Uterus (tissue), 4 donors: ENCODE results near the gene PPIE. TPM values are rescaled to one million over a fixed set of nuclear protein-coding genes. Genes with fewer than 3 reads are reported as not detected.

Source experiments
- DNase-seq, 2 donors: peaks; one replicate each; pipeline ENCODE4 v3.0.0-alpha.2; 2019 to 2020
- H3K27ac ChIP-seq, 2 donors: fragments of 200-600 bp; sonication (generic); 1 replicate in 1 of 2; 2 replicates in 1 of 2; pipeline ENCODE4 v1.5.1; 2016 to 2018
- H3K27me3 ChIP-seq, 2 donors: fragments of 200-600 bp; sonication (generic); one replicate each; pipeline ENCODE4 v1.5.1; 2018 to 2019; ENCODE audit warnings: control low read depth in 1 of 2
- H3K36me3 ChIP-seq, 2 donors: fragments of 200-600 bp; sonication (generic); one replicate each; pipeline ENCODE4 v1.5.1; 2019; ENCODE audit warnings: control low read depth in 1 of 2
- H3K4me1 ChIP-seq, 2 donors: fragments of 200-600 bp; sonication (generic); one replicate each; pipeline ENCODE4 v1.5.1; 2018 to 2019; ENCODE audit warnings: control low read depth in 1 of 2
- H3K4me3 ChIP-seq, 2 donors: fragments of 200-600 bp; sonication (generic); 1 replicate in 1 of 2; 2 replicates in 1 of 2; pipeline ENCODE4 v1.5.1; 2018 to 2019; ENCODE audit warnings: mild to moderate bottlenecking in 1 of 2
- H3K9me3 ChIP-seq, 2 donors: fragments of 200-600 bp; sonication (generic); one replicate each; pipeline ENCODE4 v1.5.1; 2019; ENCODE audit warnings: control low read depth in 1 of 2
- POLR2A ChIP-seq, 2 donors: fragments of 450-650 bp; IDR thresholded peaks; one replicate each; pipeline ENCODE4 v1.6.1; 2016; ENCODE audit warnings: antibody characterized with exemption in 2 of 2, mild to moderate bottlenecking in 1 of 2, moderate library complexity in 1 of 2
- intact Hi-C: fragments of 100-400 bp; cut with DNase I; formaldehyde crosslinking; loops from one replicate; pipeline ENCODE4 v1.15.1; 2023; ENCODE audit warnings: low total_unique reads
- total RNA-seq, 4 donors: library from RNA; depleted of rRNA in 3 of 4; stranded (reverse); fragments of >200 nt in 3 of 4; gene quantifications; one replicate each; pipeline versions ENCODE4 v1.1.0 to v1.2.4, GENCODE V29; 2014 to 2023
- TF ChIP-seq, protein P1 (sequence below), 4 experiments: fragments of 200-600 bp in 2 of 4; fragments of 450-650 bp in 2 of 4; sonication (generic) in 2 of 4; IDR thresholded peaks; one replicate each; pipeline ENCODE4 v1.5.1; 2016 to 2019; ENCODE audit warnings: antibody characterized with exemption in 4 of 4, mild to moderate bottlenecking in 2 of 4, moderate library complexity in 1 of 4
- donor health status: DM: yes; HTN: yes; CAD: no.

The PPIE gene
- total RNA-seq, 4 donors from 2014 or later = 20.0 to 51.5 (median 44.0) TPM

DNA sequence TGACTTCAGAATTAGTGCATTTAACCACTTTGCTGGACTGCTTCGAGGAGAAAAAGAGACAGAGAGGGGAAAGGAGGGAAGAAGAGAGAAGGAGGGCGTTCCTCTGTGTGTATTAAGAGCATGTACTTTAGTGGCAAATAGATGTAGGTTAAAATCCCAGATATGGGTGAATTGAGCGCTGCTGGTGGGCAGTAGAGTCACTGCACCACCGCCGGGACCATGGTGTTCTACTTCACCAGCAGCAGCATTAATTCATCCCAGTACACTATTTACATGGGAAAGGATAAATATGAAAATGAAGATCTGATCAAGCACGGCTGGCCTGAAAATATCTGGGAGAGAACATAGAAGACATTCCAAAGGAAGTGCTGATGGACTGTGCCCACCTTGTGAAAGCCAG is 20.9 kb upstream of the PPIE start:
- no peaks in the 10 kb centered on the region for H3K9me3 ChIP-seq
- no peak overlapping the region for H3K27ac ChIP-seq
- no peak overlapping the region for H3K4me3 ChIP-seq
- TF ChIP-seq, protein P1, sequence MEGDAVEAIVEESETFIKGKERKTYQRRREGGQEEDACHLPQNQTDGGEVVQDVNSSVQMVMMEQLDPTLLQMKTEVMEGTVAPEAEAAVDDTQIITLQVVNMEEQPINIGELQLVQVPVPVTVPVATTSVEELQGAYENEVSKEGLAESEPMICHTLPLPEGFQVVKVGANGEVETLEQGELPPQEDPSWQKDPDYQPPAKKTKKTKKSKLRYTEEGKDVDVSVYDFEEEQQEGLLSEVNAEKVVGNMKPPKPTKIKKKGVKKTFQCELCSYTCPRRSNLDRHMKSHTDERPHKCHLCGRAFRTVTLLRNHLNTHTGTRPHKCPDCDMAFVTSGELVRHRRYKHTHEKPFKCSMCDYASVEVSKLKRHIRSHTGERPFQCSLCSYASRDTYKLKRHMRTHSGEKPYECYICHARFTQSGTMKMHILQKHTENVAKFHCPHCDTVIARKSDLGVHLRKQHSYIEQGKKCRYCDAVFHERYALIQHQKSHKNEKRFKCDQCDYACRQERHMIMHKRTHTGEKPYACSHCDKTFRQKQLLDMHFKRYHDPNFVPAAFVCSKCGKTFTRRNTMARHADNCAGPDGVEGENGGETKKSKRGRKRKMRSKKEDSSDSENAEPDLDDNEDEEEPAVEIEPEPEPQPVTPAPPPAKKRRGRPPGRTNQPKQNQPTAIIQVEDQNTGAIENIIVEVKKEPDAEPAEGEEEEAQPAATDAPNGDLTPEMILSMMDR (IDR thresholded peaks at IDR 0.05) = no peak
- no peak for TF ChIP-seq POLR2A (IDR thresholded peaks at IDR 0.05)
- intact Hi-C loops = no loop called here
- no peaks in the 10 kb centered on the region for H3K4me1 ChIP-seq
- no peaks in the 10 kb centered on the region for H3K27me3 ChIP-seq
- no peak for DNase-seq
- no peaks in the 10 kb centered on the region for H3K36me3 ChIP-seq

DNA sequence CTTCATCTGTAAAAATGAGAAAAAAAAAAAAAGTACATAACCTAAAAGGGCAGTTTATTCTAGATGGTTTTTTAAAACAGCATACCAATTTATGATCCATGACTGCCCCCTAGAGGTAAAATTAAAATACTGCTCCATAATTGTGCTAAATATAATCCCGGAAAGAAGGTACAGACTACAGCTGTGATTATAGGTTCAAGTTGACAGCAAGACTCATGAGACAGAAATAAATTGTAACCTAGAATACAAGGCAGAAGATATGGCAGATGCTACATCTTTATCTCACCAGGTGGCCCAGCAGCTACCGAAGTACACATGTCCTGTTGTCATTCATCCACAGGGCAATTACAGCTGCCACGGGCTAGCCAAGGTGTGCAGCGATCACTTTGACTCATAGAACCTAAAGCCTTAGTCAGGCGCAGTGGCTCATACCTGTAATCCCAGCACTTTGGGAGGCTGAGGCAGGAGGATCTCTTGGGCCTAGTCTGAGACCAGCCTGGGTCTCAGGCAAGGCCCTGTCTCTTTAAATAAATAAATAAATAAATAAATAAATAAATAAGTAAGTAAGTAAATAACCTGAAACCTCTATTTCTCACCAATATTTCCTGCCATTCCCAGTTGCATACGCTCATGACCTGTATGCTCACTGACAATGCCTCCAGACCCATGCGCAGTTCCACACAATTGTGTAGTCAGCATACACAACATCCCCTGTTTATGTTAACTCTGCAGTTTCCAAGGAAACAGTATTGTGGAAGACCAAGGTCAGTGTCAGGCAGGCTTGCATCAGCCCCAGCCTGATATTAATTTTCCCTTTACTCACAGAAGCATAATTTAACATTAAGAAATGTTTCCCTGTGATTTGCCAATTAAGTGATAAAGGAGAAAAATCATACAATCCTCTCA is 18.3 kb upstream of the PPIE start:
- intact Hi-C loops = no loop called here
- Histone ChIP-seq H3K36me3 (no peaks in the 10 kb centered on the region), H3K27ac (no peak overlapping the region), H3K4me1 (no peaks in the 10 kb centered on the region), H3K9me3 (no peaks in the 10 kb centered on the region), H3K27me3 (no peaks in the 10 kb centered on the region), H3K4me3 (no peak overlapping the region)
- TF ChIP-seq, protein P1 (IDR thresholded peaks at IDR 0.05) = peak; percentile 60 to 75 (median 70)
- TF ChIP-seq POLR2A (IDR thresholded peaks at IDR 0.05) = no peak
- DNase-seq = no peak

DNA sequence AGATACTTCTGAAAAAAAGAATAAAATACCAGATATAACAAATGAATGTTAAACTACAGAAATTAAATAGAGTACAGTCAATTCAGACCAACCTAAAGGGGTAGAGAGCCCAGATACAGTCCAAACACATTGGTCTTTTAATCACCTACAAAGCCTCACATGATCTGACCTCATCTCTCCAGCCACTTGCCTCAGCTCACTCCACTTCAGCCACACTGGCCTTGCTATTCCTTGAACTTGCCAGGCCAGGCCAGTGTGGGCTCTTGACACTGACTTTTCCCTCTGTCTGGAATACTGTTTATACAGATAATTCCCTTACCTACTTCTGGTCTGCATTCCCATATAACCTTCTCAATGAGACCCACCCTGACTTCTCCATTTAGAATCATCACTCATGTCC is 17.0 kb upstream of the PPIE start:
- Histone ChIP-seq H3K4me3 (no peak overlapping the region), H3K4me1 (no peaks in the 10 kb centered on the region), H3K27ac (no peak overlapping the region), H3K36me3 (no peaks in the 10 kb centered on the region), H3K27me3 (no peaks in the 10 kb centered on the region), H3K9me3 (no peaks in the 10 kb centered on the region)
- DNase-seq = no peak
- TF ChIP-seq, protein P1 (IDR thresholded peaks at IDR 0.05) = no peak
- no peak for TF ChIP-seq POLR2A (IDR thresholded peaks at IDR 0.05)
- intact Hi-C loops = no loop called here

DNA sequence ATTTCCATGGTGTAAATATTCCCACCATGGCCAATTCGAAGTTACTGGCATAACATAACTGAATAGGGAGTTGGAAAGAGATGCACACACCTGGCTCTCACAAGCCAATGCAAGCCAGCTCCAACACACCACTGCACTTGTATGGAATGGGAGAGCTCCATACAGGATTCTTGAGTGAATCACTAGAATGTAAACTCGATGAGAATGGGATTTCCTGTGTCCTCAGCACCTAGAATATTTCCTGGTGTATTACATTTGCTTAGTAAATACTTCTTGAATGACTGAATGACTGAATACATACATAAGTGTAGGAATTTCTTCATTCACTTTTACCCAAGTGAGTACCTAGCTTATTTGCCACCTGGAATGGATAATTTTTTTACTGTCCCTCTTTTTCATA is 16.2 kb upstream of the PPIE start:
- intact Hi-C loops = no loop called here
- H3K4me1 ChIP-seq = no peaks in the 10 kb centered on the region
- no peaks in the 10 kb centered on the region for H3K9me3 ChIP-seq
- no peaks in the 10 kb centered on the region for H3K36me3 ChIP-seq
- DNase-seq = no peak
- no peak overlapping the region for H3K4me3 ChIP-seq
- no peaks in the 10 kb centered on the region for H3K27me3 ChIP-seq
- TF ChIP-seq POLR2A (IDR thresholded peaks at IDR 0.05) = no peak
- TF ChIP-seq, protein P1 (IDR thresholded peaks at IDR 0.05) = no peak
- H3K27ac ChIP-seq = no peak overlapping the region

DNA sequence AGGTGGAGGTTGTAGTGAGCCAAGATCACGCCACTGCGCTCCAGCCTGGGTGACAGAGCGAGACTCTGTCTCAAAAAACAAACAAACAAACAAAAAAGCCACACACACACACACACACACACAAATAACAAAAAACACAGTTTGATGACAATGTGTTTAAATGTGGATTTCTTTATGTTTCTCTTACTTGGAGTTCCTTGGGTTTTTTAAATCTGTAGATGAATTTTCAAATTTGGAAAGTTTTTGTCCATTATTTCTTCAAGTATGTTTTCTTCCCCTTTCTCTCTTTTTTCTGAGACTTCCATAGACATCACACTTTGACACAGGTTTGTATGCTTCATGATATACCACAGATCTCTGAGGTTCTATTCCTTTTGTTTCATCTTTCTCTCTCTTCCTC is 12.1 kb upstream of the PPIE start:
- intact Hi-C loops = no loop called here
- TF ChIP-seq, protein P1 (IDR thresholded peaks at IDR 0.05) = no peak
- TF ChIP-seq POLR2A (IDR thresholded peaks at IDR 0.05) = no peak

More for the DNA sequence above, 12.1 kb upstream of the PPIE start:
- H3K4me1 ChIP-seq = no peaks in the 10 kb centered on the region
- no peaks in the 10 kb centered on the region for H3K36me3 ChIP-seq
- H3K9me3 ChIP-seq = no peaks in the 10 kb centered on the region
- no peak overlapping the region for H3K27ac ChIP-seq
- no peak overlapping the region for H3K4me3 ChIP-seq
- DNase-seq = no peak
- peaks cover 0 to 8% of the 10 kb centered on the region in 2 donors for H3K27me3 ChIP-seq
